HG03575 (cell line): ENCODE measurements around the gene MAX.

Source experiments
- ATAC-seq: cut with Tn5 transposase; IDR thresholded peaks from one replicate; pipeline ENCODE4 v1.9.1; 2021; ENCODE audit not compliant: unreplicated experiment, insufficient number of reproducible peaks, low FRiP score; ENCODE audit errors: extremely low read depth

MAX gene

GRCh38 chr14:65102441-65103149, at the start of gene MAX:
Gene MAX, minus strand, starts transcription at chr14:65102517. Its CDS starts 178 bp downstream, at chr14:65102339.
- no peak for ATAC-seq

GRCh38 chr14:65151609-65151956, 49.3 kb upstream of the MAX start:
- no peak for ATAC-seq

- no peak for ATAC-seq
These were observed 48.7 kb upstream of the MAX start for GRCh38 chr14:65150898-65151608.

- no peak for ATAC-seq
These were observed 46.8 kb upstream of the MAX start for GRCh38 chr14:65149116-65149515.

GRCh38 chr14:65144170-65144569, 41.9 kb upstream of the MAX start:
- ATAC-seq, result no peak

- no peak for ATAC-seq
These were observed 40.8 kb upstream of the MAX start for GRCh38 chr14:65142914-65143625.

GRCh38 chr14:65142429-65142828, 40.1 kb upstream of the MAX start:
- ATAC-seq, result no peak

- ATAC-seq, result no peak
These were observed 39.2 kb upstream of the MAX start for GRCh38 chr14:65141523-65141922.

GRCh38 chr14:65137648-65138307, 35.5 kb upstream of the MAX start:
- ATAC-seq, result no peak

GRCh38 chr14:65134651-65135579, 32.6 kb upstream of the MAX start:
- ATAC-seq, result no peak

GRCh38 chr14:65132855-65133254, 30.5 kb upstream of the MAX start:
- no peak for ATAC-seq

GRCh38 chr14:65131301-65131701, 29.0 kb upstream of the MAX start:
- ATAC-seq, result no peak

GRCh38 chr14:65128096-65128495, 25.8 kb upstream of the MAX start:
- no peak for ATAC-seq

GRCh38 chr14:65117769-65118745, 15.7 kb upstream of the MAX start:
- no peak for ATAC-seq

GRCh38 chr14:65115615-65116014, 13.3 kb upstream of the MAX start:
- ATAC-seq, result no peak

GRCh38 chr14:65110525-65110924, 8.2 kb upstream of the MAX start:
- no peak for ATAC-seq

- ATAC-seq, result no peak
These were observed 7.0 kb upstream of the MAX start for GRCh38 chr14:65109357-65109756.

- no peak for ATAC-seq
These were observed 4.9 kb upstream of the MAX start for GRCh38 chr14:65107200-65107599.
